Fibroblast of upper back skin (primary cell): ENCODE data around the gene ANTXR1.
A peak's percentile ranks its signal among the peaks of the same experiment; 100 is the strongest.

Source experiments
- DNase-seq: peaks from one replicate; pipeline ENCODE4 v3.0.0-alpha.2; 2013

ANTXR1 gene

DNA sequence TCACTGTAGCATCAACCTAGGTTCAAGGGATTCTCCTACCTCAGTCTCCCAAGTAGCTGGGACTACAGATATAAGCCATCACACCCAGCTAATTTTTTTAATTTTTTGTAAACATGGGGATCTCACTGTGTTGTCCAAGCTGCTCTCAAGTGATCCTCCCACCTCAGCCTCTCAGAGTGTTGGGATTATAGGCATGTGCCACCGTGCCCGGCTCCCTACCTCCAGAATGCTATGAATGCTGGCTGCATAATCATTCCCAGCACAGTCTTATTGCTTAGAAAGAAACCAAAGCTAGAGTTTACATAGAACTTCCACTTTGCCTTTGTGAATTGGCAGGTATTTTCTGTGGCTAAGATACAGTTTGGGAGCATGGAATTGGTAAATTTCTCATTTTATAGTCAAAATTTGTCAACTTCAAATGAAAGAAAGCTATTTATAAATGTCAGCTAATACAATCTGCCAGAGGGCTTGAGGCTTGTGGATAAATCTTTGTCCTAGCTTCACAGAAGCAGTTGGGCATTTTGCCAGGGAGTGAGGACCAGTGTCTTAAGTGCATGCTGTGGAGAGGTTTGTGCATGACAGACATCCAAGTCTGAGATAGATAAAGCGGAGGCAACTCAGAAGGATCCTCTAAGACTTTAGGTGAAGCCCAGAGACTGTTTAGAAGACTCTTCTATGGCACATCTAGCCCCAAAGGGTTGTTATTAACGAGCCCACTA is 175.4 kb downstream of the ANTXR1 start:
- no peak for DNase-seq

DNA sequence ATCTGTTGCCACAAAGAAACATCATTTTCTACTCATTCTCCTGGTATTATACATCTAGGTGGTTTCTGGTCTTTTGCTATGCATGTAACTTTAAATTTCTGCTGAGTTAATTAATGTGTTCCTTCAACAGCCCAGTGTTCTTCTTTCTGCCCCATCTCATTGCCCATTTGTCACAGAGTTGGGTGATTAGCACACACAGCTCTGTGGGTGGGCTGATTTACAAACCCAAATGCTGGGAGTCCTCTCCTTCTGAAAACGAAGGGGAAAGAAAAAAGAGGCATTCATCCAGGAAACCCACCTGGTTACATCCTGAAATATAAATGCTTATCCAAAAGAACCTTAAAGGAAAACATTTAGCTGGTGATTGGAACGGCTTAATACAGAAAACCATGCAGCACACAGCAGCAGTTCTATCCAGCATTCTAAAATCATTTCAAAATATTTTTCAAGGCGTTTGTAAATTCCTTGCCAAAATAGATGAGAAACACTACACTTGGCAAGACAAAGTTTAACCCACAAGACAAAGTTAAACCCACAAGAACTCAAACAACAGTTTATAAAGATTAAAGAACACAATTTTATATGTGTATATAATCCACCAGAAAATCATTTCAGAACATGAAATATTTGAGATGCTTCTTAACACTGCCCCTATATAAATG is 177.9 kb downstream of the ANTXR1 start:
- peak; percentile 33 for DNase-seq

DNA sequence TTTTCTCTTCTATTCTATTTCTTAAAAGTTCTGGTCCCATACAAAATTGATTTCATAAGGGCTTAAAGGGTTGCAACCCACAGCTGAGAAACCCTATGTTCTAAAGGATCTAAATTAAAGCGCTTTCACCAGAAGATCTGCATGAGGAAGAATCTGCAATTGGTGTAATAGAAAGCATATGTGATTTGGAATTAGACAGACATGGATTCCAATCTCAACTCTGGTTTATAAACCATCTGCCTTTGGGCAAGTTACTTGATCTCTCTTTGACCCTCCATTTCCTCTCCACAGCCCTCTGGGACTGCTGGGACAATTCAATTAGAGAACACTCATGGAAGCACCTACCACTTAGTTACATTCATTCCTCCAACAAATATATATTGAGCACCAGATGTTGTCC is 178.7 kb downstream of the ANTXR1 start:
- DNase-seq: peak; percentile 83

DNA sequence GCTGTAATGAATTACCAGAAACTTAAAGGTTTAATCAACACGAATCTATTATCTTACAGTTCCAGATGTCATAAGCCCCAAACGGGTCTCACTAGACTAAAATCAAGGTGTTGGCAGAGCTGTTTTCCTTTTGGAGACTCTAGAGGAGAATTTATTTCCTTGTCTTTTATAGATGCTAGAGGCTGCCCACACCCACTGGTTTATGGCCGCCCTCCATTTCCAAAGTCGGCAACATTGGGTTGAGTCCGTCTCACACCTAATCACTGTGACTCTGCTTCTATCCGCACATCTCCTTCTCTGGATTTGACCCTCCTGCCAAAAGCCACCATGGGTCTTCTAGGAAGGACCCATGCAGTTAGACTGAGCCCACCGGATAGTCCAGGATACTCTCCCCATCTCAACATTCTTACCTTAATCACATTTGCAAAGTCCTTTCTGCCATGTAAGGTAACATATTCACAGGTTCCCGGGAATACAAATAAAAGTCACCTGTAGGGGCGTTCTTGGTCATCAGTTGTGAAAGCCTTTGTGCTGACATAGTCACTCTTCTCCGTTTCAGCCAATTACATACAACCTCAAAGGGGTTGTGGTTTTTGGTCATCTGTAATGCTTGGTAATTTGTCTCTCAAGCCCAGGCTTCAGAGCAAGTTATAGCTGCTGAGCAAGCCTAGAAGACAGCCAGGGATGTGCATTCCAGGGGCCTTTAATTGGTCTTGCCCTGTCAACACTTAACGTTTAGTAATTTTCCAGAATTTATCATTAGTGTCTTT is 179.4 kb downstream of the ANTXR1 start:
- peak; percentile 88 for DNase-seq

DNA sequence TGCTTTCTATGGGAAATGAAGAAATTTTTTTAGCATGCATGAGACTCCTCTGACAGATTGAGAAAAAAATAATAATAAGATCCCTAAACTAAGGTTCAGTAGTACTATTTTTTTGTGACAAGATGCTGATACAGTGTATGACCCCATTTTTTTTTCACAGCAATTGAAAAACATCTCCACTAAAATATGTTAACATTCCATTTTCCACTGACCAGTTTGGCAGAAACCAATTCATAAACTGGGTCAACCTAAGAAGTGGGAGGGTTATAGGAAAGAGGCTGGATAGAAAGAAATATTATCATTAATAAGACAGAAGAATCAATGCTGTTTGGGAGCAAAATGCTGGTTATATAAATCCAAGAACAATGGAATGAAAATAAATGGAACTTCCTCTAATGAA is 182.7 kb downstream of the ANTXR1 start:
- DNase-seq: no peak

DNA sequence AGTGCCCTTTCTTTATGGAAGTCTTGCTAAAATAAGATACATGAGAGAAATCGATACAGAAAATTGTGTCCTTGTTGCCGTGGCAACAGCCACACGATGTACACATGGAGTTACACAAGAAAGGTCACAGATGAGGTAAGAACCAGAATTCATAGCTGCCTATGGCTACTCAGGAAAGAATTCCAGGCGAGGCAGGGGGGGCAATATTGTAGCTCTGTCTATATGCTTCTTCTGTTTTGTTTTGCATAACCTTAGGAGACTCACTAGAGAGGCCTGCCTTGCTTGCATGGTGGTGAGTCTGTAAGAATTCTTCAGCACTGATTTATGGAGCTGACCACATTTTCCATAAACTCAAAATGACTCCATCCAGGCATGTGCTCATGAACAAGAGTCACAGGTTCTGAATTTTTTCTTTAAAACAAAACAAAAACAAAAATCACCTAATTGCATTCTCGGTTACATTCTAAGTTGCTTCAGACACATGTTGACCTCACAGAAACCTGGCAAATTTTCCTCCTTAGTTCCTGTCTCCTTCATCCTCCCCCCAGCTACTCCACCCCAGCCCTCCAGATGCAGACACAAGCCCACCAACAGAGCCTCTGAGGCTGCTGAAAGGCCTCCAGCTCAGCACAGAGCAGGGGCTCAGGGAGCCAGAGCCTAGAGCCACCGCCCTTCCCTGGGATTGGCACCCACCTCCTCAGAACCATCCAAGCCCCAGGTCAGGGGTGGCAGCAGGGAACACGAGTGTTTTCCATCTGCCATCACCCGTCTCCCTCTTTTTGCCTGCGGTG is 183.5 kb downstream of the ANTXR1 start:
- peak; percentile 98 for DNase-seq

DNA sequence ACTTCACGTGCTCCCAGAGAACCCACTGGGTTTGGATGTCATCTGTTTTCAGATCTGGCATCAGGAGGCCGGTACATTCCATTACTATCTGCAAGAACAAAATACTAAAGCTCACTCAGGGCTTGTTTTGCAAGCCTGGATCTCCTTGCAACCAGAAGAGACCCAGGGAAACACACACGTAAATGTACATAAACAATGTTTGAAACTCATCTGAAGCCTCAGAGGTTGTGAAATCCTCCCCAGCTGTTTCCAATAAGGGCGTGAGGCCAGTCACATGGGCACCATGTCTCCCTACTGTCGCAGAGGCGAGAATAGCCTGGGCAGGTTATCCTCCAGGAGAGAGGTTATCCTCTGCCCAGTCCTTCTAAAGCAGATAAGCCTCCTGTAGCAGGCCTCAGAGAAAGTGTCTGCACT is 187.1 kb downstream of the ANTXR1 start:
- peak; percentile 60 for DNase-seq

DNA sequence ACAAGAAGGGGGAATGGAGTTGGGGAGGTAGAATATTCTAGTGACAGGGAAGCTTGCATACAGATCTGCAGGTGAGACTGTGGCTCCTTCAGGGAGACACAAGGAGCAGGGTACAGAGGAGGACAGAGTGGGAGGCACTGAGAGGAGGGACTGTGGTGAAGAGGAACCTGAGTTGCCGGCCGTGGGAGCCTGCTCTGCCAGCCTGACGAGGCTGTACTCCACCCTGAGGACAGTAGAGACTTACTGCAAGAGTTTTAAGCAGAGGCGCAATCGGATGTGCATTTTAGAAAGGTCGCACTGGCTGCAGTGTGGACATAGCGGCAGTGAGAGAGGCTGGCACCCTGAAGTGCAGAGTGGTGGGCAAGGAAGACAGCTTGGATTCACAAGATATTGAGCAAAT is 188.3 kb downstream of the ANTXR1 start:
- no peak for DNase-seq

DNA sequence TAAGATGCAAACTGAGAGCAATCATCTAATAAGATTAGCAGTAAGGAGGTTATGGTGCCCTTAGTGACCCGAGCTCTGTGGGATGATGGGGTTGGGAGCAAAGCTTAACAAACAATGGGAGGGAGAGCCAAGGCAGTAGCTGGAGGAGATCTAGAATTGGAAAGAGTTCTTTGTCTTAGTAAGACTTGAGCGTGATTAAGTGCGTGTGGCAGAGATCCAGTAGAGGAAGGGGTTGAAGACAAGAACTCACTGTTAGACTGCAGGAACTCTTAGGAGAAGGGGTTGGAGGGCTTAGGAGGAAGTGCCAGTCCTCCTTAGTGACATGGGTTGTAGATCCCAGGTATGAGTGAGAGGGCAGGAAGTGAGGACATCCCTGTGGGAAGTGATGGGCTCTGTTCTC is 189.3 kb downstream of the ANTXR1 start:
- DNase-seq: no peak

DNA sequence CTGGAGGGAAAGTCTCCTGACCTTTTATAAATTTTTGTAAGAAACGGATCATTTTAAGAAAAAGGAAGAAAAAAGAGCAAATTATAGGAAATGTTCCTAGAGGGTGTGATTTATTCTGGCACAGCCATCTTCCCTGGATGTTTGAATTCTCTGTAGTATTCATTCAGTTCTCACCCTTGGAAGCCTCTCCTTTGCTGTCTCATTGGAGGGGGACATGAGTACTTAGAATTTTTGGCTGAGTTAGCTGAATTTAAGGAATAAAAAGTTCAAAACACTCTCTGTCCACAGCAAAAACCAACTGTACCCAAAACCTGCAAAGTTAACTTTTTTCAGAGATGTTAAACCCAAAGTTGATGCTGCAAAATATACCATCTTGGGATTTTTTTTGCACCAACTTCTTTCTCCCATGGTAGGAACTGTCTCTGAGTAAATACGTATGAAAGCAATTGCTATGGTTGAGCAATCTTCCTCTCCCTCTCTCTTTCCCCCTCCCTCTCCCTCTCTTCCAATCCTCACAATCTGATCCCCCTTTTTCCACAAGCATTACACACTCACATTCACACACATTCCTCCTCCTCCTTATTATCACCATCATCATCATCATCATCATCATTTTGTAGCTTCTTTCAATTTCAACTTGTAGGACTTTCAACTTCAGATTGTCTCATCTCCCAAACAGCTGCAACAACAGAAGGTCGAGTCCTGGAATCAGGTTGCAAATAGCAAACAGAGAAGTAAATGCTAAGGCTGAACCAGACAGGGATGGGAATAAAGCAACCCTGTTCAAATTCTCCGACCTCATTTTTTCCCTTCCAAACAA is 190.4 kb downstream of the ANTXR1 start:
- DNase-seq: no peak

DNA sequence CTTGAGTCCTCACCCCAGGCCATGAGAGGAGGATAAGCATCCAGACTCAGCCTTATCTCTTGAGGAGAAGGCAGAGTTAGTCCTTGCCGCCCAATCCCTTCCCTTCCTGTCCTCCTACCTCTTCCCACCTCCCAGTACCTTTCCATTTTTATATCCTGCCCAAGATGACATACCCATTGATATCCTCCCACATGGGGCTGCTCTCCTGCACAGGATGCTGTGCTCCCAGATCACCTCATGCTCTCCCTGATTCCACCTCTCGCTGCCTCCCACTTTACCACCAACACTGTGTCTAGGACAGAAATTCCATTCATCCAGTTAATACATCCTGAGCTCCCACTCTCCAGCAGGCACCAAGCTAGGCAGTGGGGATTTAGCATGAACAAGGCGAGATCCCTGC is 191.7 kb downstream of the ANTXR1 start:
- no peak for DNase-seq

DNA sequence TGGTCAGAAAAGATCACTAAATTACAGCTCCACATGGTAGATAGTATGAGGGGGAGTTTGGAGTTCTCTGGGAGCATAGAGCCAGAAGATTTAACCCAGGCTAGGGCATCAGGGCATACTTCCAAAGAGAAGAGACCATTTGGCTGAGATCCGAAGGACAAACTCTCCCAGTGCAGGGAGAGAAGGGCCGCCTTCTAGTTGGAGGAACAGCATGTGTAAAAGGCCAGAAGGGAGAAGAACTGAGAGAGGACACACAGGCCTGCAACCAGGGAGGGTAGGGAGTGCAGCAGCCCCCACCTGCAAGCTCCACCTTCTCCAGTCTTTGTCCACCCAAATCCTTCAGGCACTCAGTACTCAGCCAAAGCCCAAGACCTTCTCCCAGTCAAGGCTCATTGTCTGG is 192.1 kb downstream of the ANTXR1 start:
- no peak for DNase-seq

DNA sequence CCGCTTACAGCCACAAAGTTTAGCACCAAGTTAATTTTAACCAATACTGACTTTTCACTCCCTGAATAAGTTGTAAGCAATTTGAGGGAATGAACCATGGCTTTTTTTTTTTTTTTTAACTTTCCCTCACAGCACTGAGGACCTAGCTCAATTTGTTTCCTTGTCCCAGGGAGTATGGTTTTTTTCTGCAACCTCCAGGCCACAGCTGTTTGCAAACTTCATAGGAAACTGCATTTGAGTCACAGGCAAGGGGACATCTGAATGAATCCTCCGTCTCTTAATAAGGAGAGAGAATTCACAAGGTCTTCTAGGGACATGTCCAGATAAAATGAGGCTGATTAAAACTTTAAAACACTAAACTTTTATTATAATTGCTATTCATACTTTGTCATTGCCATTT is 192.5 kb downstream of the ANTXR1 start:
- DNase-seq: no peak

DNA sequence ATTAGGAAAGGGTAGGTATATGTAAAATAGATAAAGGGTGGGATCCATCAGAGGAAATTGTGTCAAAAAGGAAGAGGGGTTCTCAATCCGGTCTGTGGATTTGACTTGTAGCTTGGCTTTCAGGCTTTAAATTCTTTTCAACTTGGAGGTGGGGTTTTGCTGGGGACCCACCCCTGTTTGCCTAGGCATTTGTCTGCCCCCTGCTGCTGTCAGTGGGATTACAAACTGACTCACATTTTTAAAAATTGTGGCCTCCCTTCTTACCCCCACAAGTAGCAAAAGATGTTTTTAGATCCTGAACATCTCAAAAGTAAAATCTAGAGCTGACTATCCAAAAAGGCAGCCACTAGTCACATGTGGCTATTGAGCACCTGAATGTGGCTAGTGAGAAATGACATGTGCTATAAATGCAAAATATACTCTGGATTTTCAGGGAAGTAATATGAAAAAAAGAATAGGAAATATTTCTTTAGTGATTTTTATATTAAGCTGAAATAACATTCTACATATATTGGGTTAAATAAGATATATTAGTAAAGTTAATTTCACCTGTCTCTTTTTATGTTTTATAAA is 195.1 kb downstream of the ANTXR1 start:
- no peak for DNase-seq

DNA sequence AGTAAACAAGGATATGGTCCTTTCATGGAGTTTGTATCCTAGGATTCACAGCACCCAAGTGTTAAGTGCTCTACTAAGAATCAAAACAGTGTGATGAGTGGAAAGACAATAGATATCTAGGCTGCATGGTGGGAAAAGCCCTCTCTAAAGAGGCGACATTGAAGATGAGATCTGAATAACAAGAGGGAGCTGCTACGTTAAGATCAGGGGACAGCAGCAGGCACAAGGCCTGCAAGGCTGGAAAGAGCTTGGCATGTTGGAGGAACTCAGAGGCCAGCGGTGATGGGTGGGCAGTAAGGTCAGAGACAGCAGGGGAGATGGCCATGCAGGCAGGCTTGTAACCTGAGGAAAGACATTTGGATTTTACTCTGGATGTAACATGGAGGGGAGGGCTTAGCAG is 196.5 kb downstream of the ANTXR1 start:
- DNase-seq: no peak

DNA sequence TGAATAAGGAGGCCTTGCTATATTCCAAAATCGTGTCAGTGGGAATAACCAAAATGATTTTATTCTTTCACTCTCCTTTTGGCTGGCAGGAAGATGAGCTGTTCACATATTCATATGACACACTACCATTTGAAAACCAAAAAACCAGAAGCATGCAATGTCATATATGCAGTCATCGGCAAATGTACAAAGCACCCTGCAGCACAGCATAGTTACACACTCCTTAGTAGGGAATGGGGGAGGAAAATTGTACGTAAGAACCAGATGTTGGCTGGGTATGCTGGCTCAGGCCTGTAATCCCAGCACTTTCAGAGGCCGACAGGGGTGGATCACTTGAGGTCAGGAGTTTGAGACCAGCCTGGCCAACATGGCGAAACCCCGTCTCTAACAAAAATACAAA is 197.4 kb downstream of the ANTXR1 start:
- DNase-seq: peak; percentile 63

DNA sequence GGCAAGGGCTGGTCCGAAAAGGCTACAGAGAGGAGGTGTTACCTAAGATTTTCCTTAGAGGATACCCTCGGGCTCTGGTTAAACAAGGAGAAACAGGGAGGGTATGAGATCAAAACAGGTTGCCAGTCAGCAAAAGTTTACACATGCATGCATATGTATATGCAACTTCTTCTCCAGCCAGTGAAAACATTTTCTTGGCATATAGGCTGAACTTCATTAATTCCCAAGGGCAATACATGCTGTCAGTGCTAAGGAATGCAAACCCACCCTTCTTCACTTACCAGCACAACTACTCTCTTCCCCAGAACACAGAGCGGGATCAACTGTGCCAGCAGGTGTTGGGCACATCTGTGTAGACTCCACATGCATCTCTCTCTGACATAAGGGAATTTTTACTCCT is 198.1 kb downstream of the ANTXR1 start:
- no peak for DNase-seq

DNA sequence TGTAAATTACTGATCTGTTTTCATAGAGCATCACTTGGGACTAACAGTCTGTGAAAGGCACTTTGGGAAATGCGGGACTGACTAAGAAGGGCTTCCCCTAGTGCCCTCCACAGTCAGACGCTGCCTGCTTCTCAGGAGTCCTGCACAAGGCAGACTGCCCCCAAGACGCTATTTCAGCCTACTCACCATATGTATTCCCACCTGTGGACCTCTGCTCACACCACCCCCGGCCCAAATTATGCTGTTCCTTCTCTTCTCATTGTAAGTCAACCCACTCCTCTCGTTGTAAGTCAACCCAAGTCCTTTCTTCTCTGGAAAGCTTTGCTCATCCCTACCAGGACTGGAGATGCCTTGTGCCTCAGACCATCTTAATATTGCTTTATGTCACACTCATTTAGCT is 198.7 kb downstream of the ANTXR1 start:
- DNase-seq: no peak

DNA sequence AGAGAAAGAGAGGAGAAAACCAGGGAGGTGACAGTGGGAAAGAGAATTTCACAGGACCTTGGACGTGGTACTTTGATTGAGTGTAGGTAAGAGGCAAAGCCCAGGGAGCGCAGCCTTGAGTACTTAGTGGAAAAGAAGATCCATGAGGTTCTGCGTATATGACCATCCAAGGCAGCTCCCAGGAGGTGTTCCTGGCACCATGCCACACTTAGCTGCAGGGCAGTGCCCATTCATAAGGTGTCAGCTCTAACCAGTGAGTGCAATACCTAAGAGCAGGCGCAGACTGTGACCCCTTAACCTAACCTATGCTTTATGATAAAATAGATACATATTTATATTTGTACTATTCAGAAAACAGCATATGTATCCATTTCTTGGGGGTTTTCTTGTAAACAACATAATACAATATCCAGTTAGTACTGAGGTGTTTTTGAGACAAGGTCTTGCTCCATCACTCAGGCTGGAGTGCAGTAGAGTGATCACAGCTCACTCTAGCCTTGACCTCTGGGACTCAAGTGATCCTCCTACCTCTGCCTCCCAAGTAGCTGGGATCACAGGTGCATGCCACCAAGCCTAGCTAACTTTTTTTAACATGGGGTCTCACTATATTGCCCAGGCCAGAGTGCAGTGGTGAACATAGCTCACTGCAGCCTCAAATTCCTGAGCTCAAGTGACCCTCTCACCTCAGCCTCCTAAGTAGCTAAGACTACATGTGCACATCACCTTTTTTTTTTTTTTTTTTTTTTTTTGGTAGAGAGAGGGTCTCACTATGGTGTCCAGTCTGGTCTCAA is 199.5 kb downstream of the ANTXR1 start:
- DNase-seq: no peak

DNA sequence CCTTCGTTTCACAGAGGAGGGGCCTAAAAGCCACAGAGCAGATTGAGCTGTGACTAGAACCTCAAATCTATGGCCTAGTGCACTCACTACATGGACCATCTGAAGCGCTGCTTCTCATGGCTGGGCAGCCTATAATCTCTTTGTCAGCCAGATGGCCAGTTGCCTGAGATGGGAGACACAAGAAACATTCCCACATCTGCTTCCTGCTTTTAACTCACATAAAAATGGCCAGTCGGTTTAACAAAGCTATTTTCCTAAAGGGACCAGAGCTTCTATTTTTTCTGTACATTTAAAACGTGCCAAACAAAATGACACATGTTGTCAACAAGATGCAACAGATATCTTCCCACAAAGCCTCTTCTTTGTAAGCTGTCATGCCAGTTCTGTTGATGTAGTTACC is 200.2 kb downstream of the ANTXR1 start:
- no peak for DNase-seq

DNA sequence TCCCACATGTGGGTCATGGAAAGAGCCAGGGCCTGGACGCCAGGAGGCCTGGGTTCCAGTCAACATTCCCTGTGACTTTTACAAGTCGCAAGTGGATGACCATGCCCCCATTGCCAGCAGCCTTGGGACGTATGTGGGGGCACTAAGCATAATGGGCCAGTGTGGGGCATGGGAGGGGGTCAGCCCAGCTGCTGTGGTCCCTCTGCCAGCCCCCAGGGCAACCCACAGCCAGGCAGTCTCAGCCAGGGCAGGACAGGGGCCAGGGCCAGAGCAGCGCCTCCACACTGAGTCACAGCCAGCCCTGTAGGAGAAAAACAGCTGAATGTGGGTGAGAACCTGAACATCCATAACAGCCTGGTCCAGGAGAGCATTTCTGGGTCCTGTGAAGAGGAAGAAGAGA is 200.8 kb downstream of the ANTXR1 start:
- no peak for DNase-seq
